ENCODE measurements around the gene FSTL5. TPM values are rescaled to one million over a fixed set of nuclear protein-coding genes. Genes with fewer than 3 reads are reported as not detected.

The FSTL5 gene
- total RNA-seq, 2 donors from 2014 or later: 0.24 to 1.1 TPM

DNA sequence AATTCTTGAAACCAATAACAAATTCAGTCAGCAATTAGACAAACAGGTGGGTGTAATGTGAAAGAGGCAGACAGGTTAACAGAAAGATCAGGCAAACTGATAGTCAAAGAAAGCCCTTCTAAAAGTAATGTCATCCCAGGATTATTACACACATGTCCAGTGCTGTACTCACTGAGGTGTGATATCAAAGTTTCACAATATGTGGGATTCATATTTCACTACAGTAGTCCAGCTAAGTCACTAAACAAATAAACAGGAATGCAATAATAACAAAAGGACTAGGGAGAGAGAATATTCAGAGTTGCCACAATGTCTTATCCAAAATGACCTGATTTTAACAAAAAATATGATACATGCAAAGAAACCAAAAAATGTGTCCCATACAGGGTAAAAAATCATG is 787.5 kb downstream of the FSTL5 start:
- no peaks in the 10 kb centered on the region for H3K27me3 Mint-ChIP-seq (ENCODE audit: insufficient read depth)
- H3K27ac Mint-ChIP-seq: no peak overlapping the region
- no peak overlapping the region for H3K9ac ChIP-seq (ENCODE audit: extremely low read depth, low read length, poor library complexity, severe bottlenecking)
- no peaks in the 10 kb centered on the region for H3K4me1 Mint-ChIP-seq
- no peak for DNase-seq
- no peaks in the 10 kb centered on the region for H3K36me3 ChIP-seq (ENCODE audit: control insufficient read depth, insufficient read depth, low read length)
- H3K27me3 ChIP-seq (ENCODE audit: control insufficient read depth, insufficient read depth, low read length, poor library complexity, severe bottlenecking): no peaks in the 10 kb centered on the region
- no peak overlapping the region for H3K4me3 ChIP-seq (ENCODE audit: low read length)
- no peak overlapping the region for H3K4me3 Mint-ChIP-seq
- no peaks in the 10 kb centered on the region for H3K36me3 Mint-ChIP-seq (ENCODE audit: low read depth)
- TF ChIP-seq, protein P1, sequence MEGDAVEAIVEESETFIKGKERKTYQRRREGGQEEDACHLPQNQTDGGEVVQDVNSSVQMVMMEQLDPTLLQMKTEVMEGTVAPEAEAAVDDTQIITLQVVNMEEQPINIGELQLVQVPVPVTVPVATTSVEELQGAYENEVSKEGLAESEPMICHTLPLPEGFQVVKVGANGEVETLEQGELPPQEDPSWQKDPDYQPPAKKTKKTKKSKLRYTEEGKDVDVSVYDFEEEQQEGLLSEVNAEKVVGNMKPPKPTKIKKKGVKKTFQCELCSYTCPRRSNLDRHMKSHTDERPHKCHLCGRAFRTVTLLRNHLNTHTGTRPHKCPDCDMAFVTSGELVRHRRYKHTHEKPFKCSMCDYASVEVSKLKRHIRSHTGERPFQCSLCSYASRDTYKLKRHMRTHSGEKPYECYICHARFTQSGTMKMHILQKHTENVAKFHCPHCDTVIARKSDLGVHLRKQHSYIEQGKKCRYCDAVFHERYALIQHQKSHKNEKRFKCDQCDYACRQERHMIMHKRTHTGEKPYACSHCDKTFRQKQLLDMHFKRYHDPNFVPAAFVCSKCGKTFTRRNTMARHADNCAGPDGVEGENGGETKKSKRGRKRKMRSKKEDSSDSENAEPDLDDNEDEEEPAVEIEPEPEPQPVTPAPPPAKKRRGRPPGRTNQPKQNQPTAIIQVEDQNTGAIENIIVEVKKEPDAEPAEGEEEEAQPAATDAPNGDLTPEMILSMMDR (conservative IDR thresholded peaks at IDR 0.05): no peak
- H3K9me3 ChIP-seq (ENCODE audit: control insufficient read depth, low read length): peaks cover 4% of the 10 kb centered on the region
- H3K27ac ChIP-seq (ENCODE audit: low read depth, low read length): no peak overlapping the region
- no peaks in the 10 kb centered on the region for H3K4me1 ChIP-seq (ENCODE audit: control insufficient read depth, insufficient read depth, low read length)
- no peaks in the 10 kb centered on the region for H3K9me3 Mint-ChIP-seq

- Mint-ChIP-seq H3K27ac (no peak overlapping the region), H3K4me1 (peaks cover 19% of the 10 kb centered on the region), H3K9me3 (no peaks in the 10 kb centered on the region), H3K27me3 (ENCODE audit: insufficient read depth) (no peaks in the 10 kb centered on the region), H3K4me3 (no peak overlapping the region), H3K36me3 (ENCODE audit: low read depth) (no peaks in the 10 kb centered on the region)
- no peaks in the 10 kb centered on the region for H3K27me3 ChIP-seq (ENCODE audit: control insufficient read depth, insufficient read depth, low read length, poor library complexity, severe bottlenecking)
- DNase-seq: no peak
- no peak overlapping the region for H3K9ac ChIP-seq (ENCODE audit: extremely low read depth, low read length, poor library complexity, severe bottlenecking)
- H3K4me3 ChIP-seq (ENCODE audit: low read length): no peak overlapping the region
- no peak overlapping the region for H3K27ac ChIP-seq (ENCODE audit: low read depth, low read length)
- H3K36me3 ChIP-seq (ENCODE audit: control insufficient read depth, insufficient read depth, low read length): no peaks in the 10 kb centered on the region
- peaks cover 4% of the 10 kb centered on the region for H3K9me3 ChIP-seq (ENCODE audit: control insufficient read depth, low read length)
- 74 to 80% methylated on average over 2 to 3 of the region's 3 CpGs for WGBS, 2 experiments (ENCODE audit: insufficient coverage in 1 of 2, insufficient read length in 1 of 2)
- TF ChIP-seq, protein P1 (conservative IDR thresholded peaks at IDR 0.05): no peak
- no peaks in the 10 kb centered on the region for H3K4me1 ChIP-seq (ENCODE audit: control insufficient read depth, insufficient read depth, low read length)
Observed at GRCh38 chr4:161364681-161365080, 799.1 kb downstream of the FSTL5 start.

DNA sequence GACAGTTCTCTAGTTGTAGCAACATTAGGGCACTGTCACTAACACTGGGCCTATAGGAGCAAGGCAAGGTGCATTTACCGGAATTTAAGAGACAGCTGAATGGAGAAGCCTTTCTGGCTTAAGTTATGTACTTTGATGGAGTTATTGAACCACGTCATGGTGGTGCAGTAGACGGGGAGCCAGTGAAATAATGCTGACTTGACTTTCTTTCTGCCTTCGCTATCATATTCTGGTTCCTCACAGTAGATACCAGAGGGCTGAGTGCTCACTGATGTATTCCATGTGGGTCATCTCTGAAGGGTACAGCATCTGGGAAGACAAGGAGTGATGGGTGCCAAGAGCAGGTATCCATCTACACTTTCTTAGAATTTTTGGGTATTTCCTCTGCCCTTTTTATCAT is 802.8 kb downstream of the FSTL5 start:
- Mint-ChIP-seq H3K27me3 (ENCODE audit: insufficient read depth) (no peaks in the 10 kb centered on the region), H3K36me3 (ENCODE audit: low read depth) (no peaks in the 10 kb centered on the region), H3K4me1 (peaks cover 18% of the 10 kb centered on the region), H3K27ac (no peak overlapping the region), H3K4me3 (no peak overlapping the region), H3K9me3 (no peaks in the 10 kb centered on the region)
- Histone ChIP-seq H3K9me3 (ENCODE audit: control insufficient read depth, low read length) (peaks cover 4% of the 10 kb centered on the region), H3K36me3 (ENCODE audit: control insufficient read depth, insufficient read depth, low read length) (no peaks in the 10 kb centered on the region), H3K4me1 (ENCODE audit: control insufficient read depth, insufficient read depth, low read length) (no peaks in the 10 kb centered on the region), H3K4me3 (ENCODE audit: low read length) (no peak overlapping the region), H3K27ac (ENCODE audit: low read depth, low read length) (no peak overlapping the region), H3K27me3 (ENCODE audit: control insufficient read depth, insufficient read depth, low read length, poor library complexity, severe bottlenecking) (no peaks in the 10 kb centered on the region), H3K9ac (ENCODE audit: extremely low read depth, low read length, poor library complexity, severe bottlenecking) (no peak overlapping the region)
- WGBS, 2 experiments (ENCODE audit: insufficient coverage in 1 of 2, insufficient read length in 1 of 2): 95 to 100% methylated on average over 1 to 4 of the region's 4 CpGs
- DNase-seq: no peak
- TF ChIP-seq, protein P1 (conservative IDR thresholded peaks at IDR 0.05): no peak

All from endodermal cell (in vitro differentiated cells).